Naive B cell (primary cell): ENCODE data around the gene ZNF467. TPM values are rescaled to one million over a fixed set of nuclear protein-coding genes. Genes with fewer than 3 reads are reported as not detected.

ENCODE experiments used
- ATAC-seq, 2 donors: fragments of 150-1000 bp; cut with Tn5 transposase; 2 replicates each; pipeline ENCODE4 v1.10.0; 2021; ENCODE audit warnings: low read depth in 2 of 2, mild to moderate bottlenecking in 2 of 2, moderate library complexity in 2 of 2
- DNase-seq: peaks from one replicate; pipeline ENCODE4 v3.0.0; 2022
- H3K27ac Mint-ChIP-seq, 6 donors: one replicate each; pipeline ENCODE4 v1.8.0; 2020 to 2022; ENCODE audit warnings: mild to moderate bottlenecking in 6 of 6, mixed read lengths in 6 of 6, moderate library complexity in 5 of 6, inconsistent platforms in 2 of 6
- H3K27me3 Mint-ChIP-seq, 3 donors: one replicate each; pipeline ENCODE4 v1.8.0; 2021 to 2022; ENCODE audit warnings: mixed read lengths in 3 of 3, mild to moderate bottlenecking in 1 of 3
- H3K36me3 Mint-ChIP-seq, 2 donors: one replicate each; pipeline ENCODE4 v1.8.0; 2020 to 2022; ENCODE audit warnings: mixed read lengths in 2 of 2, inconsistent platforms in 1 of 2, mild to moderate bottlenecking in 1 of 2
- H3K4me1 Mint-ChIP-seq, 3 donors: one replicate each; pipeline ENCODE4 v1.8.0; 2020 to 2022; ENCODE audit warnings: mixed read lengths in 3 of 3, inconsistent platforms in 1 of 3, mild to moderate bottlenecking in 1 of 3, moderate library complexity in 1 of 3
- H3K4me3 Mint-ChIP-seq, 8 donors: one replicate each; pipeline ENCODE4 v1.8.0; 2020 to 2022; ENCODE audit warnings: mild to moderate bottlenecking in 8 of 8, mixed read lengths in 8 of 8, moderate library complexity in 8 of 8, inconsistent platforms in 2 of 8
- H3K9me3 Mint-ChIP-seq, 7 donors: one replicate each; pipeline ENCODE4 v1.8.0; 2020 to 2022; ENCODE audit warnings: mixed read lengths in 7 of 7, mild to moderate bottlenecking in 5 of 7, inconsistent platforms in 2 of 7, moderate library complexity in 1 of 7
- polyA plus RNA-seq, 6 donors: library from polyadenylated mRNA; unstranded; fragments of 300-500 nt; fragmentation: Illumina TruSeq; gene quantifications; one replicate each; pipeline ENCODE4 v1.2.3, GENCODE V29; 2021; ENCODE audit warnings: low read depth in 6 of 6

The ZNF467 gene
- polyA plus RNA-seq, 6 donors from 2014 or later: 0.15 to 1.2 (median 0.46) TPM; not detected in 2

GRCh38 chr7:149815661-149816266, 42.4 kb upstream of the ZNF467 start:
- Mint-ChIP-seq H3K36me3 (no peaks in the 10 kb centered on the region), H3K9me3 (no peaks in the 10 kb centered on the region), H3K4me3 (no peak overlapping the region), H3K27me3 (no peaks in the 10 kb centered on the region), H3K27ac (no peak overlapping the region), H3K4me1 (no peaks in the 10 kb centered on the region)
- ATAC-seq (no peak), DNase-seq (no peak)

- Mint-ChIP-seq H3K4me1 (no peaks in the 10 kb centered on the region), H3K36me3 (no peaks in the 10 kb centered on the region), H3K27me3 (peaks cover 0 to 1% (median 0%) of the 10 kb centered on the region in 3 donors), H3K27ac (no peak overlapping the region), H3K9me3 (no peaks in the 10 kb centered on the region), H3K4me3 (no peak overlapping the region)
- DNase-seq (no peak), ATAC-seq (no peak)
Observed at GRCh38 chr7:149815121-149815520, 41.7 kb upstream of the ZNF467 start.

- ATAC-seq (no peak), DNase-seq (no peak)
- Mint-ChIP-seq H3K27me3 (peaks cover 0 to 8% (median 0%) of the 10 kb centered on the region in 3 donors), H3K36me3 (no peaks in the 10 kb centered on the region), H3K4me1 (no peaks in the 10 kb centered on the region), H3K9me3 (no peaks in the 10 kb centered on the region), H3K27ac (no peak overlapping the region), H3K4me3 (no peak overlapping the region)
Observed at GRCh38 chr7:149814494-149814893, 41.1 kb upstream of the ZNF467 start.

GRCh38 chr7:149813254-149814035, 40.1 kb upstream of the ZNF467 start:
- no peak overlapping the region for H3K27ac Mint-ChIP-seq
- peaks cover 0 to 9% (median 0%) of the 10 kb centered on the region in 3 donors for H3K27me3 Mint-ChIP-seq
- no peaks in the 10 kb centered on the region for H3K9me3 Mint-ChIP-seq
- ATAC-seq (no peak), DNase-seq (no peak)
- H3K36me3 Mint-ChIP-seq: no peaks in the 10 kb centered on the region
- H3K4me3 Mint-ChIP-seq: no peak overlapping the region
- H3K4me1 Mint-ChIP-seq: no peaks in the 10 kb centered on the region

- peaks cover 0 to 19% (median 8%) of the 10 kb centered on the region in 3 donors for H3K27me3 Mint-ChIP-seq
- no peaks in the 10 kb centered on the region for H3K9me3 Mint-ChIP-seq
- H3K4me3 Mint-ChIP-seq: no peak overlapping the region
- no peaks in the 10 kb centered on the region for H3K36me3 Mint-ChIP-seq
- H3K4me1 Mint-ChIP-seq: no peaks in the 10 kb centered on the region
- no peak for ATAC-seq
- no peak overlapping the region for H3K27ac Mint-ChIP-seq
- DNase-seq: no peak
Observed at GRCh38 chr7:149811831-149812490, 38.6 kb upstream of the ZNF467 start.

GRCh38 chr7:149811221-149811620, 37.8 kb upstream of the ZNF467 start:
- DNase-seq (no peak), ATAC-seq (no peak)
- H3K27ac Mint-ChIP-seq: peak overlapping the region in 1 of 6 donors; percentile 89
- no peaks in the 10 kb centered on the region for H3K9me3 Mint-ChIP-seq
- H3K4me1 Mint-ChIP-seq: no peaks in the 10 kb centered on the region
- no peak overlapping the region for H3K4me3 Mint-ChIP-seq
- peaks cover 0 to 27% (median 14%) of the 10 kb centered on the region in 3 donors for H3K27me3 Mint-ChIP-seq
- no peaks in the 10 kb centered on the region for H3K36me3 Mint-ChIP-seq

- Mint-ChIP-seq H3K27ac (no peak overlapping the region), H3K9me3 (no peaks in the 10 kb centered on the region), H3K27me3 (peaks cover 0 to 30% (median 25%) of the 10 kb centered on the region in 3 donors), H3K4me1 (no peaks in the 10 kb centered on the region), H3K4me3 (no peak overlapping the region), H3K36me3 (no peaks in the 10 kb centered on the region)
- ATAC-seq: no peak
- DNase-seq: no peak
Observed at GRCh38 chr7:149809215-149809614, 35.8 kb upstream of the ZNF467 start.

GRCh38 chr7:149808311-149808710, 34.9 kb upstream of the ZNF467 start:
- ATAC-seq (no peak), DNase-seq (no peak)
- H3K9me3 Mint-ChIP-seq: no peaks in the 10 kb centered on the region
- no peak overlapping the region for H3K27ac Mint-ChIP-seq
- peaks cover 0 to 30% (median 28%) of the 10 kb centered on the region in 3 donors for H3K27me3 Mint-ChIP-seq
- H3K36me3 Mint-ChIP-seq: no peaks in the 10 kb centered on the region
- H3K4me3 Mint-ChIP-seq: no peak overlapping the region
- H3K4me1 Mint-ChIP-seq: no peaks in the 10 kb centered on the region

- no peak for ATAC-seq
- Mint-ChIP-seq H3K27me3 (peaks cover 0 to 30% (median 28%) of the 10 kb centered on the region in 3 donors), H3K9me3 (no peaks in the 10 kb centered on the region), H3K4me1 (no peaks in the 10 kb centered on the region), H3K27ac (peak overlapping the region in 1 of 6 donors; percentile 66), H3K36me3 (no peaks in the 10 kb centered on the region), H3K4me3 (no peak overlapping the region)
- no peak for DNase-seq
Observed at GRCh38 chr7:149806726-149807125, 33.3 kb upstream of the ZNF467 start.

GRCh38 chr7:149804106-149804505, 30.7 kb upstream of the ZNF467 start:
- H3K27me3 Mint-ChIP-seq: peaks cover 0 to 28% (median 21%) of the 10 kb centered on the region in 3 donors

GRCh38 chr7:149803551-149804074, 30.2 kb upstream of the ZNF467 start:
- no peak overlapping the region for H3K4me3 Mint-ChIP-seq
- DNase-seq (no peak), ATAC-seq (no peak)
- no peak overlapping the region for H3K27ac Mint-ChIP-seq
- H3K9me3 Mint-ChIP-seq: no peaks in the 10 kb centered on the region
- H3K36me3 Mint-ChIP-seq: no peaks in the 10 kb centered on the region
- H3K27me3 Mint-ChIP-seq: peaks cover 0 to 28% (median 21%) of the 10 kb centered on the region in 3 donors
- peaks cover 0 to 10% (median 6%) of the 10 kb centered on the region in 3 donors for H3K4me1 Mint-ChIP-seq

More at GRCh38 chr7:149804106-149804505, 30.7 kb upstream of the ZNF467 start:
- ATAC-seq: no peak
- Mint-ChIP-seq H3K27ac (no peak overlapping the region), H3K4me3 (no peak overlapping the region), H3K4me1 (peaks cover 0 to 10% (median 6%) of the 10 kb centered on the region in 3 donors), H3K36me3 (no peaks in the 10 kb centered on the region), H3K9me3 (no peaks in the 10 kb centered on the region)
- DNase-seq: no peak

- Mint-ChIP-seq H3K4me1 (peaks cover 0 to 10% (median 6%) of the 10 kb centered on the region in 3 donors), H3K27me3 (peaks cover 0 to 27% (median 20%) of the 10 kb centered on the region in 3 donors), H3K4me3 (no peak overlapping the region), H3K27ac (no peak overlapping the region), H3K36me3 (no peaks in the 10 kb centered on the region), H3K9me3 (no peaks in the 10 kb centered on the region)
- DNase-seq (no peak), ATAC-seq (no peak)
Observed at GRCh38 chr7:149802966-149803365, 29.6 kb upstream of the ZNF467 start.

GRCh38 chr7:149801816-149802215, 28.4 kb upstream of the ZNF467 start:
- H3K4me3 Mint-ChIP-seq: no peak overlapping the region

More at GRCh38 chr7:149801816-149802215, 28.4 kb upstream of the ZNF467 start:
- no peaks in the 10 kb centered on the region for H3K9me3 Mint-ChIP-seq
- peaks cover 0 to 10% (median 6%) of the 10 kb centered on the region in 3 donors for H3K4me1 Mint-ChIP-seq
- peaks cover 0 to 19% (median 10%) of the 10 kb centered on the region in 3 donors for H3K27me3 Mint-ChIP-seq
- ATAC-seq (no peak), DNase-seq (no peak)
- H3K36me3 Mint-ChIP-seq: no peaks in the 10 kb centered on the region
- no peak overlapping the region for H3K27ac Mint-ChIP-seq
